CD8-positive, alpha-beta memory T cell (primary cell): ENCODE measurements around the gene VPS51. TPM values are rescaled to one million over a fixed set of nuclear protein-coding genes. Genes with fewer than 3 reads are reported as not detected.
A peak's percentile ranks its signal among the peaks of the same experiment; 100 is the strongest.

Experiments used
- CTCF ChIA-PET: fragments of 350-600 bp; sonication (Branson Sonifier 250); formaldehyde crosslinking; loops from one replicate; lab custom pipeline; 2021; ENCODE audit warnings: antibody characterized with exemption; lab: Charles Lee
- POLR2A ChIA-PET: fragments of 350-600 bp; sonication (Branson Sonifier 250); formaldehyde crosslinking; loops from one replicate; lab custom pipeline; 2021; ENCODE audit warnings: antibody characterized with exemption; lab: Charles Lee
- DNase-seq, 5 donors: peaks; one replicate each; pipeline versions ENCODE4 v3.0.0 to v3.0.0-alpha.2; 2020 to 2022; ENCODE audit warnings: mixed read lengths in 1 of 5
- H3K27ac ChIP-seq: one replicate; pipeline ENCODE4 v1.7.0; 2013; ENCODE audit warnings: low read depth, mild to moderate bottlenecking, low read length, moderate library complexity
- H3K27me3 ChIP-seq: 2 replicates; pipeline ENCODE4 v1.7.0; 2013; ENCODE audit warnings: low read length, mild to moderate bottlenecking; ENCODE audit not compliant: insufficient read depth, poor library complexity, severe bottlenecking
- H3K36me3 ChIP-seq: 2 replicates; pipeline ENCODE4 v1.7.0; 2013; ENCODE audit warnings: mild to moderate bottlenecking, low read length, moderate library complexity; ENCODE audit not compliant: insufficient read depth
- H3K4me1 ChIP-seq: 2 replicates; pipeline ENCODE4 v1.7.0; 2013; ENCODE audit warnings: mild to moderate bottlenecking, low read length, moderate library complexity; ENCODE audit not compliant: insufficient read depth
- H3K4me3 ChIP-seq: 2 replicates; pipeline ENCODE4 v1.7.0; 2013; ENCODE audit warnings: mild to moderate bottlenecking, low read length
- H3K9me3 ChIP-seq: 2 replicates; pipeline ENCODE4 v1.7.0; 2013; ENCODE audit warnings: mild to moderate bottlenecking, low read length
- H3K27ac Mint-ChIP-seq, 8 donors: one replicate each; pipeline ENCODE4 v1.8.0; 2020 to 2021; ENCODE audit warnings: mixed read lengths in 8 of 8, mild to moderate bottlenecking in 6 of 8, inconsistent platforms in 3 of 8, moderate library complexity in 3 of 8
- H3K27me3 Mint-ChIP-seq, 2 donors: one replicate each; pipeline ENCODE4 v1.8.0; 2020 to 2021; ENCODE audit warnings: mixed read lengths in 2 of 2, mild to moderate bottlenecking in 1 of 2, moderate library complexity in 1 of 2
- H3K36me3 Mint-ChIP-seq, 3 donors: one replicate each; pipeline ENCODE4 v1.8.0; 2020 to 2021; ENCODE audit warnings: mixed read lengths in 3 of 3, inconsistent platforms in 1 of 3, mild to moderate bottlenecking in 1 of 3
- H3K4me1 Mint-ChIP-seq, 3 donors: one replicate each; pipeline ENCODE4 v1.8.0; 2020 to 2021; ENCODE audit warnings: mixed read lengths in 3 of 3, inconsistent platforms in 1 of 3, mild to moderate bottlenecking in 1 of 3
- H3K4me3 Mint-ChIP-seq, 7 donors: one replicate each; pipeline ENCODE4 v1.8.0; 2020 to 2021; ENCODE audit warnings: mixed read lengths in 7 of 7, mild to moderate bottlenecking in 6 of 7, moderate library complexity in 4 of 7, inconsistent platforms in 2 of 7
- H3K9me3 Mint-ChIP-seq, 5 donors: one replicate each; pipeline ENCODE4 v1.8.0; 2020 to 2022; ENCODE audit warnings: mixed read lengths in 5 of 5, mild to moderate bottlenecking in 3 of 5, moderate library complexity in 2 of 5, inconsistent platforms in 1 of 5
- polyA plus RNA-seq: library from polyadenylated mRNA; unstranded; fragments of 300-500 nt; fragmentation: Illumina TruSeq; gene quantifications from one replicate; pipeline ENCODE4 v1.2.3, GENCODE V29; 2021
- total RNA-seq, 2 experiments: library from RNA; stranded (reverse); gene quantifications; one replicate each; pipeline ENCODE4 v1.2.3, GENCODE V29; 2021

The VPS51 gene
- total and polyA plus RNA-seq, 3 experiments from 2014 or later, result 99.1 to 131 (median 120) TPM

GRCh38 chr11:65109231-65110198, 13.5 kb downstream of the VPS51 start:
- peaks cover 0 to 43% (median 9%) of the 10 kb centered on the region in 3 donors for H3K36me3 Mint-ChIP-seq
- Histone ChIP-seq H3K27ac (no peak overlapping the region), H3K4me1 (peaks cover 32% of the 10 kb centered on the region), H3K4me3 (no peak overlapping the region), H3K36me3 (peaks cover 21% of the 10 kb centered on the region), H3K27me3 (no peaks in the 10 kb centered on the region), H3K9me3 (no peaks in the 10 kb centered on the region)
- peak overlapping the region in 1 of 7 donors; percentile 84 for H3K4me3 Mint-ChIP-seq
- no peak for DNase-seq
- POLR2A ChIA-PET, result interaction anchor here (0.5 to 4.9 kb wide), 6 partner anchors 8 to 13 kb away, joined by 4 to 40 read pairs (median 5); partner anchors contain the start of genes FAU, MRPL49, VPS51 and ZNHIT2
- CTCF ChIA-PET, result interaction anchor here (0.9 to 6.1 kb wide), 15 partner anchors 8 to 344 kb away, joined by 3 to 104 read pairs (median 4); partner anchors contain the start of genes ARL2, CAPN1, CDCA5 and FAU
- H3K4me1 Mint-ChIP-seq, result peaks cover 33 to 44% (median 33%) of the 10 kb centered on the region in 3 donors
- peak overlapping the region; percentile 50 to 95 (median 86) for H3K27ac Mint-ChIP-seq
- H3K27me3 Mint-ChIP-seq, result peaks cover 0 to 2% of the 10 kb centered on the region in 2 donors
- H3K9me3 Mint-ChIP-seq, result no peaks in the 10 kb centered on the region

DNA sequence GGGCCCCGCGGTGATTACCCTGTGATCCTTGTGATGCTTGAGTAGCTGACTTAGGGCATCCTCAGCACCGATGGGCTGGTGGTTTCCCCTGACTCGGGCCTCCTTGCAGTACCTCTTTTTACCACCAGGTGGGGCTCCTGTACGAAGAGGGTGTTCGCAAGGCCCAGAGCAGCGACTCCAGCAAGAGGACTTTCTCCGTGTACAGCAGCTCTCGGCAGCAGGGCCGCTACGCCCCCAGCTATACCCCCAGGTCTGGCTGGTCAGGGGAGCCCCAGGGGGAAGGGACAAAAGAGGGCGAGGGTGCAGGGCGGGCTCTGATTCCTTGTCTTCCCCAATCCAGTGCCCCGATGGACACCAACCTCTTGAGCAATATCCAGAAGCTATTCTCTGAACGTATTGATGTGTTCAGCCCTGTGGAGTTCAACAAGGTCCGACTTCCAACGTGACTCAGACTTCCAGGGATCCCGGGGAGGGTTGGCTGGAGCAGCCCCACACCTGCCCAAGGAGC, 14.4 kb downstream of the VPS51 start:
- Mint-ChIP-seq H3K36me3 (peaks cover 0 to 37% (median 8%) of the 10 kb centered on the region in 3 donors), H3K27ac (peak overlapping the region; percentile 50 to 95 (median 86)), H3K9me3 (no peaks in the 10 kb centered on the region), H3K4me3 (peak overlapping the region in 5 of 7 donors; percentile 29 to 84 (median 57)), H3K4me1 (peaks cover 30 to 46% (median 31%) of the 10 kb centered on the region in 3 donors), H3K27me3 (peaks cover 0 to 2% of the 10 kb centered on the region in 2 donors)
- H3K27ac ChIP-seq, result peak overlapping the region; percentile 15
- H3K27me3 ChIP-seq, result no peaks in the 10 kb centered on the region
- DNase-seq, result peak; percentile 84 to 95 (median 92)
- ChIA-PET CTCF (interaction anchor here (0.7 to 6.1 kb wide), 22 partner anchors 10 to 345 kb away, joined by 3 to 104 read pairs (median 4); partner anchors contain the start of genes ARL2, CAPN1, CDC42EP2 and CDCA5), POLR2A (interaction anchor here (0.5 to 4.9 kb wide), 8 partner anchors 10 to 358 kb away, joined by 3 to 40 read pairs (median 4); partner anchors contain the start of genes ARL2, FAU, MRPL49 and VPS51)
- no peak overlapping the region for H3K4me3 ChIP-seq
- H3K4me1 ChIP-seq, result peaks cover 33% of the 10 kb centered on the region
- H3K36me3 ChIP-seq, result peaks cover 19% of the 10 kb centered on the region
- H3K9me3 ChIP-seq, result no peaks in the 10 kb centered on the region

DNA sequence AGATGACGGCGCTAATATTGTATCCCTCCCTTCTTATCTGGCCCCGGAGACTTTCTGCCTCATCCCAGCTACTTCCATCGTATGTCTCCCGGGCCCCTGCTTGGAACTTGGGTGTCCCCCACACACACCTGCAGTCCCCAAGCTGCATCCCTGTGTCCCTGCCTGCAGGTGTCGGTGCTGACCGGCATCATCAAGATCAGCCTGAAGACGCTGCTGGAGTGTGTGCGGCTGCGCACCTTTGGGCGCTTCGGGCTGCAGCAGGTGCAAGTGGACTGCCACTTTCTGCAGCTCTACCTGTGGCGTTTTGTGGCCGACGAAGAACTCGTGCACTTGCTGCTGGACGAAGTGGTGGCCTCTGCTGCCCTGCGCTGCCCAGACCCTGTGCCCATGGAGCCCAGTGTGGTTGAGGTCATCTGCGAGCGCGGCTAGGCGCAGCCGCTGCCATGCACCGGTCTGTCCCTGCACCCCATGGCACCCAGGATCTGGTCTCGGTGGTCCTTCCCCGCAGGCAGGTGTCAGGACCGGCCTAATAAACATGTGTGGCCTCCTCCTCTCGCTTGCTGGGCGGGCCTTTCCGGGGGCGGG, 15.2 kb downstream of the VPS51 start:
- H3K27ac ChIP-seq, result no peak overlapping the region

GRCh38 chr11:65111744-65112545, 15.9 kb downstream of the VPS51 start, which contains the start of gene TM7SF2:
Gene TM7SF2, plus strand, starts transcription at chr11:65111872. Its CDS starts 144 bp downstream, at chr11:65112016.
- no peaks in the 10 kb centered on the region for H3K9me3 Mint-ChIP-seq
- Histone ChIP-seq H3K27ac (peak within 1 kb of the TSS; percentile 65), H3K27me3 (no peaks in the 10 kb centered on the region), H3K4me1 (peaks cover 49% of the 10 kb centered on the region), H3K9me3 (no peaks in the 10 kb centered on the region), H3K36me3 (peaks cover 17% of the 10 kb centered on the region), H3K4me3 (peak within 1 kb of the TSS; percentile 81)
- CTCF ChIA-PET, result interaction anchor here (0.7 to 6.1 kb wide), 18 partner anchors 9 to 264 kb away, joined by 3 to 104 read pairs (median 5); partner anchors contain the start of genes ARL2, CAPN1, CDC42EP2 and CDCA5
- H3K4me1 Mint-ChIP-seq, result peaks cover 30 to 57% (median 30%) of the 10 kb centered on the region in 3 donors
- DNase-seq, result peak; percentile 89 to 96 (median 94)
- peak within 1 kb of the TSS; percentile 83 to 90 (median 87) for H3K4me3 Mint-ChIP-seq
- POLR2A ChIA-PET, result interaction anchor here (0.6 to 4.9 kb wide), 12 partner anchors 10 to 385 kb away, joined by 3 to 40 read pairs (median 6); partner anchors contain the start of genes ARL2, CAPN1, FAU and MRPL49
- H3K27me3 Mint-ChIP-seq, result peaks cover 0 to 2% of the 10 kb centered on the region in 2 donors
- peaks cover 0 to 33% (median 0%) of the 10 kb centered on the region in 3 donors for H3K36me3 Mint-ChIP-seq
- H3K27ac Mint-ChIP-seq, result peak within 1 kb of the TSS; percentile 67 to 94 (median 86)

More for the DNA sequence above, 15.2 kb downstream of the VPS51 start:
- H3K9me3 ChIP-seq, result no peaks in the 10 kb centered on the region
- Mint-ChIP-seq H3K9me3 (no peaks in the 10 kb centered on the region), H3K27me3 (peaks cover 0 to 2% of the 10 kb centered on the region in 2 donors), H3K4me1 (peaks cover 30 to 50% (median 30%) of the 10 kb centered on the region in 3 donors), H3K4me3 (peak overlapping the region; percentile 83 to 90 (median 87)), H3K36me3 (peaks cover 0 to 35% (median 2%) of the 10 kb centered on the region in 3 donors), H3K27ac (peak overlapping the region; percentile 67 to 93 (median 86))
- POLR2A ChIA-PET, result interaction anchor here (0.6 to 4.9 kb wide), 11 partner anchors 10 to 385 kb away, joined by 3 to 40 read pairs (median 6); partner anchors contain the start of genes ARL2, CAPN1, FAU and MRPL49
- H3K4me1 ChIP-seq, result peaks cover 42% of the 10 kb centered on the region
- H3K4me3 ChIP-seq, result no peak overlapping the region
- DNase-seq, result no peak
- peaks cover 17% of the 10 kb centered on the region for H3K36me3 ChIP-seq
- CTCF ChIA-PET, result interaction anchor here (0.7 to 6.1 kb wide), 26 partner anchors 10 to 263 kb away, joined by 3 to 104 read pairs (median 4); partner anchors contain the start of genes ARL2, CAPN1, CDC42EP2 and CDCA5
- H3K27me3 ChIP-seq, result no peaks in the 10 kb centered on the region

- Histone ChIP-seq H3K9me3 (no peaks in the 10 kb centered on the region), H3K4me1 (peaks cover 49% of the 10 kb centered on the region), H3K4me3 (peak overlapping the region; percentile 81), H3K27ac (peak overlapping the region; percentile 65), H3K36me3 (peaks cover 17% of the 10 kb centered on the region), H3K27me3 (no peaks in the 10 kb centered on the region)
- H3K4me1 Mint-ChIP-seq, result peaks cover 34 to 63% (median 35%) of the 10 kb centered on the region in 3 donors
- POLR2A ChIA-PET, result interaction anchor here (0.7 to 4.9 kb wide), 6 partner anchors 9 to 254 kb away, joined by 3 to 40 read pairs (median 8); partner anchors contain the start of genes FAU, MRPL49, SYVN1 and VPS51
- peak; percentile 65 to 83 (median 71) for DNase-seq
- H3K9me3 Mint-ChIP-seq, result no peaks in the 10 kb centered on the region
- H3K27ac Mint-ChIP-seq, result peak overlapping the region; percentile 24 to 87 (median 77)
- CTCF ChIA-PET, result interaction anchor here (0.7 to 6.1 kb wide), 14 partner anchors 8 to 217 kb away, joined by 3 to 104 read pairs (median 5); partner anchors contain the start of genes ARL2, CAPN1, FAU and MRPL49
- peaks cover under 1 to 30% (median under 1%) of the 10 kb centered on the region in 3 donors for H3K36me3 Mint-ChIP-seq
- peak overlapping the region; percentile 83 to 90 (median 87) for H3K4me3 Mint-ChIP-seq
- peaks cover 0 to 2% of the 10 kb centered on the region in 2 donors for H3K27me3 Mint-ChIP-seq
Observed at GRCh38 chr11:65112546-65113360, 16.7 kb downstream of the VPS51 start.

- POLR2A ChIA-PET, result interaction anchor here (0.7 to 4.9 kb wide), 3 partner anchors 8 to 254 kb away, joined by 3 to 40 read pairs (median 9); partner anchors contain the start of genes FAU, MRPL49 and VPS51
Observed at GRCh38 chr11:65113361-65113756, 17.3 kb downstream of the VPS51 start.

More at GRCh38 chr11:65113361-65113756, 17.3 kb downstream of the VPS51 start:
- peak overlapping the region; percentile 65 for H3K27ac ChIP-seq
- Mint-ChIP-seq H3K4me1 (peaks cover 37 to 67% (median 37%) of the 10 kb centered on the region in 3 donors), H3K9me3 (no peaks in the 10 kb centered on the region), H3K4me3 (peak overlapping the region; percentile 83 to 90 (median 87)), H3K36me3 (peaks cover 2 to 34% (median 3%) of the 10 kb centered on the region in 3 donors), H3K27me3 (peaks cover 0 to 3% of the 10 kb centered on the region in 2 donors), H3K27ac (peak overlapping the region; percentile 29 to 87 (median 77))
- DNase-seq, result no peak
- H3K9me3 ChIP-seq, result no peaks in the 10 kb centered on the region
- no peaks in the 10 kb centered on the region for H3K27me3 ChIP-seq
- H3K4me1 ChIP-seq, result peaks cover 49% of the 10 kb centered on the region
- H3K4me3 ChIP-seq, result peak overlapping the region; percentile 81
- CTCF ChIA-PET, result interaction anchor here (0.7 to 6.1 kb wide), 9 partner anchors 7 to 216 kb away, joined by 3 to 104 read pairs (median 5); partner anchors contain the start of genes ARL2, CAPN1, FAU and MRPL49
- peaks cover 17% of the 10 kb centered on the region for H3K36me3 ChIP-seq
